ENCODE data around the gene SFXN4. TPM values are rescaled to one million over a fixed set of nuclear protein-coding genes. Genes with fewer than 3 reads are reported as not detected.
"Not testable (repeated sequence)": the region's sequence is repeated elsewhere in the genome, so short reads cannot be mapped to it uniquely, and the experiment has no call there.

SFXN4 gene
- total and polyA plus RNA-seq, 5 experiments from 2014 or later: 18.3 to 31.3 (median 20.4) TPM

GRCh38 chr10:119161680-119162451 is 3.6 kb downstream of the SFXN4 start:
- no peak for DNase-seq
- Mint-ChIP-seq H3K27me3 (no peaks in the 10 kb centered on the region), H3K9me3 (no peaks in the 10 kb centered on the region), H3K27ac (peak overlapping the region in 3 of 10 donors; percentile 22 to 63 (median 40)), H3K36me3 (peaks cover 0 to 64% (median 14%) of the 10 kb centered on the region in 3 donors), H3K4me3 (peak overlapping the region in 2 of 10 donors; percentile 6 to 34), H3K4me1 (peaks cover 16 to 39% (median 31%) of the 10 kb centered on the region in 4 donors)
- POLR2A ChIA-PET: interaction anchor here (0.6 kb wide), 2 partner anchors 31 to 424 kb away, joined by 3 read pairs; no protein-coding TSS in a partner anchor
- ATAC-seq: no peak

DNA sequence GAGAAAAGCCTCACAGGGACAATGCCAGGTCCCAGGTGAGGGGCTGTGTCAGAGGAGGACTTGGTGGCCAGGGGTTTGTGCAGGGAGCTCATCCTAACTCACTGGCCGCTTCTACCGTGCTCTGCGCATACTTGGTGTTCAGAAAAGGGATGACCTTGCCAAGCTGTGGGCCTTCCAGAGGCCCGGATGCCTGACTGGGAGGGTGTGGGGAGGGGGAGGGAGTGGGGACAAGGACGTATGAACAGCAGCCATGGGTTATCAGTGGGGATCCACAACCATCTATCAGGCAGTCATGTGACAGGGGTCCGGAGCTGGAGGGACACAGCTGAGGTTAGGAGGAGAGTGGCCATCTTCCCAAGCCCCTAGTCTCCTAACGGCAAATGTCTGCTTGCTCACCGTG is 6.2 kb downstream of the SFXN4 start:
- no peak overlapping the region for H3K4me3 Mint-ChIP-seq

GRCh38 chr10:119153661-119154060 is 11.9 kb downstream of the SFXN4 start:
- DNase-seq (no peak), ATAC-seq (no peak)
- POLR2A ChIA-PET: interaction anchor here (0.7 to 1.4 kb wide), 2 partner anchors 11 to 44 kb away, joined by 3 read pairs; no protein-coding TSS in a partner anchor
- Mint-ChIP-seq H3K4me3 (no peak overlapping the region), H3K27me3 (no peaks in the 10 kb centered on the region), H3K36me3 (peaks cover 4 to 93% (median 36%) of the 10 kb centered on the region in 3 donors), H3K27ac (no peak overlapping the region), H3K9me3 (no peaks in the 10 kb centered on the region), H3K4me1 (peaks cover 0 to 3% (median 2%) of the 10 kb centered on the region in 4 donors)

More for the DNA sequence above, 6.2 kb downstream of the SFXN4 start:
- DNase-seq (no peak), ATAC-seq (no peak)
- H3K9me3 Mint-ChIP-seq: no peaks in the 10 kb centered on the region
- peaks cover 7 to 22% (median 12%) of the 10 kb centered on the region in 4 donors for H3K4me1 Mint-ChIP-seq
- H3K36me3 Mint-ChIP-seq: peaks cover 0 to 88% (median 28%) of the 10 kb centered on the region in 3 donors
- peak overlapping the region in 1 of 10 donors; percentile 58 for H3K27ac Mint-ChIP-seq
- H3K27me3 Mint-ChIP-seq: no peaks in the 10 kb centered on the region
- POLR2A ChIA-PET: no interaction called here

DNA sequence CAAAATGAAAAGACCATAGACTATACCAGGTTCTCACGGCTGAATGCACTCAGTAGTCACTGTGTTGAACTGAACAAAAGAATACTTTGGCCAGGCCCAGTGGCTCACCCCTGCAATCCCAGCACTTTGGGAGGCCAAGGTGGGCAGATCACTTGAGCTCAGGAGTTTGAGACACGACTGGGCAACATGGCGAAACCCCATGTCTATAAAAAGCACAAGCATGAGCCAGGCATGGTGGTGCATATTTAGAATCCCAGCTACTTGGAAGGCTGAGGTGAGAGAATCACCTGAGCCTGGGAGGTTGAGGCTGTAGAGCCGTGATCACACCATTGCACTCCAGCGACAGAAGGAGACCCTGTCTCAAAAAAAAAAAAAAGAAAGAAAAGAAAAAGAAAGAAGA is 12.5 kb downstream of the SFXN4 start:
- H3K4me3 Mint-ChIP-seq: no peak overlapping the region
- H3K9me3 Mint-ChIP-seq: no peaks in the 10 kb centered on the region
- POLR2A ChIA-PET: interaction anchor here (1.4 kb wide), 1 partner anchor 11 kb away, joined by 3 read pairs; no protein-coding TSS in a partner anchor
- peaks cover 0 to 3% (median 2%) of the 10 kb centered on the region in 4 donors for H3K4me1 Mint-ChIP-seq
- ATAC-seq (no peak), DNase-seq (no peak)
- H3K27ac Mint-ChIP-seq: no peak overlapping the region
- H3K36me3 Mint-ChIP-seq: peaks cover 4 to 92% (median 36%) of the 10 kb centered on the region in 3 donors
- no peaks in the 10 kb centered on the region for H3K27me3 Mint-ChIP-seq

GRCh38 chr10:119151601-119152000 is 13.9 kb downstream of the SFXN4 start:
- H3K4me3 Mint-ChIP-seq, POLR2A ChIA-PET, H3K27me3 Mint-ChIP-seq, DNase-seq, H3K27ac Mint-ChIP-seq, H3K9me3 Mint-ChIP-seq, ATAC-seq, H3K4me1 Mint-ChIP-seq: not testable (repeated sequence)
- H3K36me3 Mint-ChIP-seq: peaks cover 4 to 92% (median 33%) of the 10 kb centered on the region in 3 donors

DNA sequence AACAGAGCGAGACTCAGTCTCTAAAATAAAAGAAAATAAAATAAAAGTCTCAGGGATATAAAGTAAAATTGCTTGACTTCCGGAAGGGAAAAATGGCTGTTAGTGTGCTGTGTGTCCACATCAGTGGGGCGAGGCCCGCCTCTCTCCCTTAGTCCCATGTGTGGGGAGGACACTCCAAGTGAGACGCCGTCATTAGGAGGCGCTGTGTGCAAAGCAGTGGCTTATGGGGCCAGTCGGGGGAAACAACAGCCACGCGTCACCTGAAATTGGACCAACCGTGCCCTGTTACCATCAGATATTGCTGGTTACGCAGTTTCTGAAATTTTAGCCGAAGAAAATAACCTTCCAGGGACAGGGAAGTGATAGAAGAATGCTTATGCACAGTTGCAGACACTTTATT is 15.8 kb downstream of the SFXN4 start:
- no peak overlapping the region for H3K4me3 Mint-ChIP-seq
- H3K27me3 Mint-ChIP-seq: no peaks in the 10 kb centered on the region
- POLR2A ChIA-PET: no interaction called here
- peaks cover 4 to 90% (median 24%) of the 10 kb centered on the region in 3 donors for H3K36me3 Mint-ChIP-seq
- H3K9me3 Mint-ChIP-seq: no peaks in the 10 kb centered on the region
- peaks cover 0 to 2% (median under 1%) of the 10 kb centered on the region in 4 donors for H3K4me1 Mint-ChIP-seq
- ATAC-seq: no peak
- no peak for DNase-seq
- H3K27ac Mint-ChIP-seq: no peak overlapping the region

DNA sequence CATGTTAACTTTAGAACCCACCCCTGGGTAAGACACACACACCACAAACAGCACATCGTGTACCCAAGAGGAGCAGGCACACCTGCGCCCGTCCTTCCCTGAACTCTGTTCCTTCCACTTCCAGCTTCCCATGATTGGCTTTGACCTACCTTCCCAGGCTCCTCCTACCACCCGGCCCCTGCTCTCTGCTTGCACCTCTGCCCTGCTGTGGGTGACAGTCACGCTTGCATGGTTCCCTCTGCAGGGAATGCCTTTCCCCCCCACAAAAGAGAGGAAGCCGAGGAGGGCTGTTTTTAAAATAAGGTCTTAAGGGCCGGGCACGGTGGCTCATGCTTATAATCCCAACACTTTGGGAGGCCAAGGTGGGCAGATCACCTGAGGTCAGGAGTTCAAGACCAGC is 16.4 kb downstream of the SFXN4 start:
- POLR2A ChIA-PET: no interaction called here
- Mint-ChIP-seq H3K4me1 (peaks cover 0 to 2% (median under 1%) of the 10 kb centered on the region in 4 donors), H3K27me3 (no peaks in the 10 kb centered on the region), H3K9me3 (no peaks in the 10 kb centered on the region), H3K36me3 (peaks cover 4 to 84% (median 20%) of the 10 kb centered on the region in 3 donors), H3K4me3 (no peak overlapping the region), H3K27ac (no peak overlapping the region)
- ATAC-seq: no peak
- no peak for DNase-seq

- DNase-seq (no peak), ATAC-seq (no peak)
- H3K27ac Mint-ChIP-seq: peak overlapping the region in 2 of 10 donors; percentile 11 to 57
- H3K9me3 Mint-ChIP-seq: no peaks in the 10 kb centered on the region
- H3K4me1 Mint-ChIP-seq: peaks cover 3 to 11% (median 8%) of the 10 kb centered on the region in 4 donors
- POLR2A ChIA-PET: no interaction called here
- no peak overlapping the region for H3K4me3 Mint-ChIP-seq
- peaks cover 0 to 67% (median 4%) of the 10 kb centered on the region in 3 donors for H3K36me3 Mint-ChIP-seq
- H3K27me3 Mint-ChIP-seq: no peaks in the 10 kb centered on the region
These were observed 21.9 kb downstream of the SFXN4 start for GRCh38 chr10:119143657-119144056.

- peaks cover 0 to 47% (median 2%) of the 10 kb centered on the region in 3 donors for H3K36me3 Mint-ChIP-seq
- no peak for ATAC-seq
- no peak for DNase-seq
- H3K27ac Mint-ChIP-seq: peak overlapping the region in 4 of 10 donors; percentile 5 to 59 (median 14)
- no peak overlapping the region for H3K4me3 Mint-ChIP-seq
- no peaks in the 10 kb centered on the region for H3K27me3 Mint-ChIP-seq
- POLR2A ChIA-PET: no interaction called here
- H3K9me3 Mint-ChIP-seq: no peaks in the 10 kb centered on the region
- H3K4me1 Mint-ChIP-seq: peaks cover 5 to 14% (median 9%) of the 10 kb centered on the region in 4 donors
These were observed 24.8 kb downstream of the SFXN4 start for GRCh38 chr10:119140603-119141245.

DNA sequence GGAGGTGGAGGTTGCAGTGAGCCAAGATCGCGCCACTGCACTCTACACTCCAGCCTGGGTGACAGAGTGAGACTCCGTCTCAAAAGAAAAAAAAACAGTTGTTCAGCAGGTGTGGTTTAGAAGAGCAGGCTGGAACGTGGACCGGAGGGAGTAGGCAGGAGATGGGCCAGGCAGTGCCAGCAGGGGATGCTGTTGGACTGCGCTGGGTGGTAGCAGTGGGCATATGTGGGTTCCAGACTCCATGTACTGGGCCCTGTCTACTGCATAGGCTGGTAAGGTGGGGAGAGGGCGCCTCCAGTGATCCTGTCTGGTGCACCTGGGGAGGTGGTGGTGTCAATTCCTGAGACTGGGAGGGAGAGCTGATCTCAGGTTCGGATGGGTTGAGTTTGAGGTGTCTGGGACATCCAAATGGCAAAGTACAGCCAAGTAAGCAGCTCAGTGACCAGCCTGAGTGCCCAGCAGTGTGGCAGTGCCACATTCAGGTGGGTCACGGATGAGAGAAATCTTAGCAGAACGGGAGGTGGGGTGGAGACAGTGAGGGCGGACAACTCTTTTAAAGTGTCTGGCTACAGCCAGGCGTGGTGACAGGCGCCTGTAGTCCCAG is 25.9 kb downstream of the SFXN4 start:
- peak; percentile 85 to 95 for ATAC-seq
- Mint-ChIP-seq H3K4me1 (peaks cover 5 to 17% (median 14%) of the 10 kb centered on the region in 4 donors), H3K4me3 (peak overlapping the region in 1 of 10 donors; percentile 60), H3K27me3 (no peaks in the 10 kb centered on the region), H3K9me3 (no peaks in the 10 kb centered on the region), H3K27ac (peak overlapping the region in 8 of 10 donors; percentile 46 to 93 (median 71)), H3K36me3 (peaks cover 0 to 45% (median 2%) of the 10 kb centered on the region in 3 donors)
- POLR2A ChIA-PET: no interaction called here
- peak; percentile 20 to 71 (median 39) for DNase-seq

- DNase-seq (no peak), ATAC-seq (no peak)
- H3K9me3 Mint-ChIP-seq: no peaks in the 10 kb centered on the region
- peak overlapping the region; percentile 10 to 93 (median 58) for H3K27ac Mint-ChIP-seq
- H3K27me3 Mint-ChIP-seq: no peaks in the 10 kb centered on the region
- POLR2A ChIA-PET: interaction anchor here (0.6 to 0.7 kb wide), 2 partner anchors 293 to 376 kb away, joined by 3 to 4 read pairs; no protein-coding TSS in a partner anchor
- peaks cover 7 to 19% (median 14%) of the 10 kb centered on the region in 4 donors for H3K4me1 Mint-ChIP-seq
- H3K36me3 Mint-ChIP-seq: peaks cover 0 to 44% (median 2%) of the 10 kb centered on the region in 3 donors
- H3K4me3 Mint-ChIP-seq: peak overlapping the region in 1 of 10 donors; percentile 19
These were observed 26.9 kb downstream of the SFXN4 start for GRCh38 chr10:119138346-119139306.

Data from naive thymus-derived CD8-positive, alpha-beta T cell (primary cell).